OCI-LY1 (cell line): ENCODE data around the gene IFITM5.
A peak's percentile ranks its signal among the peaks of the same experiment; 100 is the strongest.
"Not testable (repeated sequence)": the region's sequence is repeated elsewhere in the genome, so short reads cannot be mapped to it uniquely, and the experiment has no call there.

Experiments used
- H2AFZ ChIP-seq: fragments of 200-600 bp; sonication (generic), shearing (Covaris generic); 2 replicates; pipeline ENCODE4 v1.6.0; 2014; ENCODE audit warnings: antibody characterized with exemption, mild to moderate bottlenecking, low read length
- H3F3A ChIP-seq: fragments of 200-600 bp; sonication (generic), shearing (Covaris generic); 2 replicates; pipeline ENCODE4 v1.6.0; 2014; ENCODE audit warnings: mild to moderate bottlenecking, antibody characterized with exemption, low read length, moderate library complexity; ENCODE audit not compliant: insufficient read depth
- H3K27ac ChIP-seq: fragments of 200-600 bp; sonication (generic); 2 replicates; pipeline ENCODE4 v1.5.1; 2014; ENCODE audit warnings: low read length, mixed run types, mild to moderate bottlenecking, low read depth; ENCODE audit not compliant: poor library complexity, severe bottlenecking
- H3K27me3 ChIP-seq: fragments of 200-600 bp; sonication (generic); 2 replicates; pipeline ENCODE4 v1.6.0; 2014; ENCODE audit warnings: antibody characterized with exemption, mild to moderate bottlenecking, low read length, moderate library complexity; ENCODE audit not compliant: insufficient read depth
- H3K36me3 ChIP-seq: fragments of 200-600 bp; sonication (generic); 2 replicates; pipeline ENCODE4 v1.6.1; 2014; ENCODE audit warnings: mild to moderate bottlenecking, antibody characterized with exemption, low read length, moderate library complexity, mixed read lengths; ENCODE audit not compliant: insufficient read depth
- H3K4me1 ChIP-seq: fragments of 200-600 bp; sonication (generic); 2 replicates; pipeline ENCODE4 v1.5.1; 2014; ENCODE audit warnings: mild to moderate bottlenecking, low read length, moderate library complexity; ENCODE audit not compliant: insufficient read depth, severe bottlenecking
- H3K4me2 ChIP-seq: fragments of 200-600 bp; sonication (generic), shearing (Covaris generic); 2 replicates; pipeline ENCODE4 v1.6.1; 2014; ENCODE audit warnings: low read length
- H3K4me3 ChIP-seq: fragments of 200-600 bp; sonication (generic); 2 replicates; pipeline ENCODE4 v1.5.1; 2014; ENCODE audit warnings: low read length, low read depth, mild to moderate bottlenecking, mixed read lengths; ENCODE audit not compliant: poor library complexity, severe bottlenecking
- H3K79me2 ChIP-seq: fragments of 200-600 bp; shearing (Covaris generic); 2 replicates; pipeline ENCODE4 v1.6.1; 2016; ENCODE audit warnings: mixed run types, low read length, mixed read lengths; ENCODE audit not compliant: insufficient read depth
- H3K9ac ChIP-seq: fragments of 200-600 bp; sonication (generic), shearing (Covaris generic); 2 replicates; pipeline ENCODE4 v1.6.1; 2014; ENCODE audit warnings: mild to moderate bottlenecking, low read length, mixed read lengths
- H3K9me2 ChIP-seq: fragments of 200-600 bp; sonication (generic), shearing (Covaris generic); 2 replicates; pipeline ENCODE4 v1.6.1; 2014; ENCODE audit warnings: low read depth, mild to moderate bottlenecking, low read length, mixed read lengths
- H3K9me3 ChIP-seq: fragments of 200-600 bp; shearing (Covaris generic); 2 replicates; pipeline ENCODE4 v1.6.1; 2014; ENCODE audit warnings: low read length, mixed read lengths
- H4K20me1 ChIP-seq: fragments of 200-600 bp; sonication (generic), shearing (Covaris generic); 2 replicates; pipeline ENCODE4 v1.6.0; 2016; ENCODE audit warnings: mild to moderate bottlenecking, low read length; ENCODE audit not compliant: insufficient read depth
- EZH2 ChIP-seq: fragments of 200-600 bp; sonication (generic), shearing (Covaris generic); IDR thresholded peaks from 2 replicates; pipeline ENCODE4 v1.8.0; 2017; ENCODE audit warnings: borderline replicate concordance, mixed run types, mild to moderate bottlenecking, antibody characterized with exemption, low read length, moderate library complexity, mixed read lengths
- TF ChIP-seq, protein P1 (sequence below): fragments of 200-600 bp; sonication (generic), shearing (Covaris generic); IDR thresholded peaks from 2 replicates; pipeline ENCODE4 v1.5.1; 2017; ENCODE audit warnings: mild to moderate bottlenecking, antibody characterized with exemption, low read length, moderate library complexity, mixed read lengths

Gene IFITM5

DNA sequence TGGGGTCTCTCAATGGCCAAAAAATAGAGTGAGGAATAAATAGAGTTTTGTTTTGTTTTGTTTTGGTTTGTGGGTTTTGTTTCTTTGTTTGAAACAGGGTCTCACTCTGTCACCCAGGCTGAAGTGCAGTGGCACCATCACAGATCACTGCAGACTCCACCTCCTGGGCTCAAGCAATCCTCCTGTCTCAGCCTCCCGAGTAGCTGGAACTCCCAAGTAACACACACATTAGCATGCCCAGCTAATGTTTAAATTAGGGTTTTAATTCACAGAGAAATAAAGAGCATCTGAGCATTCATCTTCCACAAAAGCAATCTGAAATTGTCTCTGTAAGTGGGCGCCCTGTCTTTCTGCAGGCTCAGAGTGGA, 30.5 kb upstream of the IFITM5 start:
- H3K79me2 ChIP-seq = no peaks in the 10 kb centered on the region
- peaks cover 8% of the 10 kb centered on the region; the same call in 1 of the 2 replicates for H3K9me3 ChIP-seq
- no peak overlapping the region for H2AFZ ChIP-seq
- no peak overlapping the region for H3K4me3 ChIP-seq
- no peaks in the 10 kb centered on the region for H3K9me2 ChIP-seq
- H4K20me1 ChIP-seq = no peaks in the 10 kb centered on the region
- peaks cover 43% of the 10 kb centered on the region for H3K4me1 ChIP-seq
- no peak overlapping the region for H3K4me2 ChIP-seq
- peaks cover 5% of the 10 kb centered on the region; the same call in 1 of the 2 replicates for H3K36me3 ChIP-seq
- H3K27me3 ChIP-seq = peaks cover 3% of the 10 kb centered on the region; the same call in 1 of the 2 replicates
- peak overlapping the region; percentile 68 for H3K27ac ChIP-seq
- H3F3A ChIP-seq = no peaks in the 10 kb centered on the region
- no peak overlapping the region for H3K9ac ChIP-seq
- no peak for TF ChIP-seq EZH2

DNA sequence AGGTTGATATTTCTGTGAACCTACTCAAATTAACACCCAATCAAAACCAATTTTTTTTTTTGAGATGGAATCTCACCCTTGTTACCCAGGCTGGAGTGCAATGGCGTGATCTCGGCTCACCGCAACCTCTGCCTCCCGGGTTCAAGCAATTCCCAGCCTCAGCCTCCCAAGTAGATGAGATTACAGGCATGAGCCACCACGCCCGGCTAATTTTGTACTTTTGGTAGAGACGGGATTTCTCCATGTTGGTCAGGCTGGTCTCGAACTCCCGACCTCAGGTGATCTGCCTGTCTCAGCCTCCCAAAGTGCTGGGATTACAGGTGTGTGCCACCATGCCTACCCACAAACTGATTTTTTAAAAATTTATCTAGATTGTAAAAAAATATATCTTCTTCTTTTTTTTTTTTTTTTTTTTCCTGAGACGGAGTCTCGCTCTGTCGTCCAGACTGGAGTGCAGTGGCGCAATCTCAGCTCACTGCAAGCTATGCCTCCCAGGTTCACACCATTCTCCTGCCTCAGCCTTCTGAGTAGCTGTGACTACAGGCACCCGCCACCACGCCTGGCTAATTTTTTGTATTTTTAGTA, 29.3 kb upstream of the IFITM5 start:
- H3K79me2 ChIP-seq, H3K36me3 ChIP-seq, H3K9me3 ChIP-seq, H4K20me1 ChIP-seq, H3K4me2 ChIP-seq, H3K9me2 ChIP-seq, H3K27me3 ChIP-seq, H3F3A ChIP-seq, H2AFZ ChIP-seq, H3K4me3 ChIP-seq, H3K9ac ChIP-seq: not testable (repeated sequence)
- Histone ChIP-seq H3K4me1 (peaks cover 43% of the 10 kb centered on the region), H3K27ac (peak overlapping the region; percentile 68)

DNA sequence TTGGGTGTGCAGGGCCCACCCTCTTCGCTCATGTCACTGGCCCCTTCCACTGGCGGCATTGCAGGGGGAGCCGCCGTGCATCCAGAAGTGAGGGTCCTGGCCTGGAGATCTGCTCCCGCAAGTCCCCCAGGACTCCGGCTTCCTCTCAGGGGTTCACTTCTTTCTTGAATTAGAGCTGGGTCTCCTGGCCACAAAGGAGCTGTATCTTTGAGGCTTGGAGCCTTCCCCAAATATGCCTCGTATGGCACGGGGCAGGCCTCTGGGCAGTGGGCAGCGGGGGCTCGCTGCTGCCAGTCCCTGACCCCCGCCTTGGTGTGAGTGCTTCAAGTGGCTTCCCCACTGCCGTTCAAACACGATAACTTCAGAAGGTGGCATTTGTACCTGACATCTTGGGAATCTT, 28.7 kb upstream of the IFITM5 start:
- no peak overlapping the region for H3K9ac ChIP-seq

DNA sequence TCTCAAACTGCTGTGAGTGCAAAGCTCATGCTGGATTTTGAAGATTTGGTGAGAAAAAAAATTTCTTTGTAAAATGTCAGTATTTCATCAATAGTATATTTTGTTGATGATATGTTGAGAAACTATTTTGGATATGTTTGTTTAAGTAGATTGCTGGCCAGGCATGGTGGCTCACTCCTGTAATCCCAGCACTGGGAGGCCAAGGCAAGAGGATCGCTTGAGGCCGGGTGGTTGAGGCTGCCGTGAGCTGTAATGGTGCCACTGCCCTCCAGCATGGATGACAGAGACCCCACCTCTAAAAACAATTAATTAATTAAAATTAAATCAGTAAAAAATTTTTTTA, 28.2 kb upstream of the IFITM5 start:
- Histone ChIP-seq H3K9me2 (no peaks in the 10 kb centered on the region), H3K27me3 (no peaks in the 10 kb centered on the region; the same call in 1 of the 2 replicates), H3F3A (no peaks in the 10 kb centered on the region), H3K27ac (peak overlapping the region; percentile 43), H3K4me1 (peaks cover 43% of the 10 kb centered on the region), H3K9ac (no peak overlapping the region), H3K4me2 (peak overlapping the region; percentile 31; the same call in 1 of the 2 replicates), H3K4me3 (no peak overlapping the region), H2AFZ (no peak overlapping the region), H3K36me3 (no peaks in the 10 kb centered on the region; the same call in 1 of the 2 replicates), H4K20me1 (no peaks in the 10 kb centered on the region), H3K79me2 (no peaks in the 10 kb centered on the region), H3K9me3 (0 out of 2 replicates have a peak, but pooled peaks cover 3% of the 10 kb centered on the region)
- TF ChIP-seq, protein P1, sequence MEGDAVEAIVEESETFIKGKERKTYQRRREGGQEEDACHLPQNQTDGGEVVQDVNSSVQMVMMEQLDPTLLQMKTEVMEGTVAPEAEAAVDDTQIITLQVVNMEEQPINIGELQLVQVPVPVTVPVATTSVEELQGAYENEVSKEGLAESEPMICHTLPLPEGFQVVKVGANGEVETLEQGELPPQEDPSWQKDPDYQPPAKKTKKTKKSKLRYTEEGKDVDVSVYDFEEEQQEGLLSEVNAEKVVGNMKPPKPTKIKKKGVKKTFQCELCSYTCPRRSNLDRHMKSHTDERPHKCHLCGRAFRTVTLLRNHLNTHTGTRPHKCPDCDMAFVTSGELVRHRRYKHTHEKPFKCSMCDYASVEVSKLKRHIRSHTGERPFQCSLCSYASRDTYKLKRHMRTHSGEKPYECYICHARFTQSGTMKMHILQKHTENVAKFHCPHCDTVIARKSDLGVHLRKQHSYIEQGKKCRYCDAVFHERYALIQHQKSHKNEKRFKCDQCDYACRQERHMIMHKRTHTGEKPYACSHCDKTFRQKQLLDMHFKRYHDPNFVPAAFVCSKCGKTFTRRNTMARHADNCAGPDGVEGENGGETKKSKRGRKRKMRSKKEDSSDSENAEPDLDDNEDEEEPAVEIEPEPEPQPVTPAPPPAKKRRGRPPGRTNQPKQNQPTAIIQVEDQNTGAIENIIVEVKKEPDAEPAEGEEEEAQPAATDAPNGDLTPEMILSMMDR = no peak
- TF ChIP-seq EZH2 = no peak

More for the DNA sequence above, 28.7 kb upstream of the IFITM5 start:
- no peak overlapping the region for H3K4me2 ChIP-seq
- H3K4me3 ChIP-seq = no peak overlapping the region
- no peaks in the 10 kb centered on the region; the same call in 1 of the 2 replicates for H3K36me3 ChIP-seq
- no peak overlapping the region for H2AFZ ChIP-seq
- H3K27me3 ChIP-seq = peaks cover 3% of the 10 kb centered on the region; the same call in 1 of the 2 replicates
- TF ChIP-seq EZH2 = no peak
- TF ChIP-seq, protein P1 = no peak
- H3K9me3 ChIP-seq = peaks cover 4% of the 10 kb centered on the region; the same call in 1 of the 2 replicates
- H3K27ac ChIP-seq = no peak overlapping the region
- no peaks in the 10 kb centered on the region for H4K20me1 ChIP-seq
- H3K4me1 ChIP-seq = peaks cover 43% of the 10 kb centered on the region
- no peaks in the 10 kb centered on the region for H3K79me2 ChIP-seq
- no peaks in the 10 kb centered on the region for H3F3A ChIP-seq
- H3K9me2 ChIP-seq = no peaks in the 10 kb centered on the region
